CD1c-positive myeloid dendritic cell (primary cell): Measurements from ENCODE around the gene RTN1.

Experiments used
- DNase-seq: peaks from one replicate; pipeline ENCODE4 v3.0.0-alpha.2; 2016; ENCODE audit errors: extremely low spot score

Gene RTN1

GRCh38 chr14:59547310-59547709, 323.3 kb downstream of the RTN1 start:
- no peak for DNase-seq
